ENCODE data around the gene FAM216A.
"Not testable (repeated sequence)": the region's sequence is repeated elsewhere in the genome, so short reads cannot be mapped to it uniquely, and the experiment has no call there.

The FAM216A gene, protein sequence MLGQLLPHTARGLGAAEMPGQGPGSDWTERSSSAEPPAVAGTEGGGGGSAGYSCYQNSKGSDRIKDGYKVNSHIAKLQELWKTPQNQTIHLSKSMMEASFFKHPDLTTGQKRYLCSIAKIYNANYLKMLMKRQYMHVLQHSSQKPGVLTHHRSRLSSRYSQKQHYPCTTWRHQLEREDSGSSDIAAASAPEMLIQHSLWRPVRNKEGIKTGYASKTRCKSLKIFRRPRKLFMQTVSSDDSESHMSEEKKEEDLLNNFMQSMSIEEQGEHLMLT

DNA sequence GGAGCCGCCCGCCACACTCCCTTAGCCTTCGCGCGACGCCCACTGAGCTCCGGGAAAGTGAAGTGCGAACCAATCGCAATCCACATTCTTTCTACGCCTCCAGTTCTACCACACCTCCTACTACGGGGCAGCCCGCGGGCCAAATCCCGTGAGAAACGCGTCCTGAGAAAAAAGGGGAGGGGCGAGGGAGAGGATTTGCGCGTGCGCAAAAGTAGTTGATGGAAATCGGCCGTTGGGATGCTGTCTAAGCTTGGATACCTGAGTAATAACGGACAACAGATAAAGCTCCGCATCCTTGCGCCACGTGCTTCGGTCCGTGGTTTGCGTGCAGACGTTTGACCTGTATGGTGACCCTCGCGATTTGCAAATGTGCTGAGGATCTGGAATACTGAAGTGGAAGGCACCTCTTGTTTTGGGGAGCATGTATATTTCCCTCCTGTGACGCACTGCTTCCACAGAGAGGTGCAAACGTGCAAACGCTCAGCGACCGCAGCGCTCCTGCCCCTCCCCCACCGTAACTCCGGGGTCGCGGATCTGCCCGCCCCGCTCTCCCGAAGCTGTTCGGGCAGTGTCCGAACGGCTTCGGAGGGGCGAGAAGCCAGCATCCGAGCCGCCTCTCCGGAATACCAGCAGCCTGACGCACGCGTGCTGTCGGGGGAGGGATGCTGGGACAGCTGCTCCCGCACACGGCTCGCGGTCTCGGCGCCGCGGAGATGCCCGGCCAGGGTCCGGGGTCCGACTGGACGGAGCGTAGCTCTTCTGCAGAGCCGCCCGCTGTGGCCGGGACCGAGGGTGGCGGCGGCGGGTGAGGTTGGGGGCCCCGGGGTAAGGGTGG, at the start of gene FAM216A, which contains the start of gene GPN3:
Gene FAM216A (plus strand): TSS at position 632 of the 835 bp plus-strand sequence. CDS start 31 bp downstream, at position 663.
Gene GPN3 (minus strand): TSS at position 44 of the 835 bp plus-strand sequence. CDS start 54 bp downstream, outside the sequence.
- peak; percentile 96 for DNase-seq

DNA sequence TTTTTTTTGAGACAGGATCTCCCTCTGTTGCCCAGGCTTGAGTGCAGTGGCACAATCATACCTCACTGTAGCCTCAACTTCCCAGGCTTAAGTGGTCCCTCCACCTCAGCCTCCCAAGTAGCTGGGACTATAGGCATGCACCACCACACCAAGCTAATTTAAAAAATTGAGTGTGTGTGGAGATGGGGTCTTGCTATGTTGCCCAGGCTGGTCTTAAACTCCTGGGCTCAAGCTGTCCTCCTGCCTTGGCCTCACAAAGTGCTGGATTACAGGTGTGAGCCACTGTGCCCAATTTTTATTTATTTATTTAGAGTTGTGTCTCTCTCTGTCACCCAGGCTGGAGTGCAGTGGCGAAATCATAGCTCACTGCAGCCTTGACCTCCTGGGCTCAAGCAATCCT, 48.0 kb upstream of the FAM216A start:
- DNase-seq: not testable (repeated sequence)

DNA sequence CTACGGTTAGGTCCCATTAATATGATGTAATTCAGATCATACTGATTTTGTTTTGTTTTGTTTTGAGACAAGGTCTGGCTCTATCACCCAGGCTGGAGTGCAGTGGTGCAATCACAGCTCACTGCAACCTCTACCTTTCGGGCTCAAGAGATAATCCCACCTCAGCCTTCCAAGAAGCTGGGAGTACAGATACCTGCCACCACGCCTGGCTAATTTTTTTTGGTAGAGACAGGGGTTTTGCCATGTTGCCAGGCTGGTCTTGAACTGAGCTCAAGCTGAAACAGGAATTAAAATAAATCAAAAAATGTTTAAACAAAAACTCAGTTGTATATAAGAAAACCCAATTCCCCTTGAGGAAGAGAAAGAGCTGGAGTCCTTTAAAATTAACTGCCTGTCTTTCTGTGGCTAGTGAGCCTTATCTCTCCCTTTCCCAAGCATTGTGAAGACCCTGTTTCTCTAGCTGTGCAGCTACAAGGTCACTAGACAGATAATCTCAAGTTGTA, 47.4 kb upstream of the FAM216A start:
- DNase-seq: no peak

DNA sequence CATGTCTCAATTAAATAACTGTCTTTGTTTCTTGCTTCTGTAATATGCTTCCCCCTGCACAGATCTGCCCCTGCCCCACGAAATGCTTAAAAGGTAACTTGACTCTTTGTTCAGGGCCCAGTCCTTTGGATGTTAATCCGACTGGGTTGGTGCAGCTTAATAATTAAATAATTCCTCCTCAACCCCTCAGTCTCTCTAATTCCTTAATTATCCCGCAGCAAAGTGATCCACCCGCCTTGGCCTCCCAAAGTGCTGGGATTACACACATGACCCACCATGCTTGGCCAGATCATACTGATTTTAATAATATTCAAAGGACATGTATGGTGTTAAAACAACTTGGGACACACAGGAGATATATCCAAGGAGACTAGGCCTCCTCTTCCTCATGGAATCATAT, 46.9 kb upstream of the FAM216A start:
- no peak for DNase-seq

DNA sequence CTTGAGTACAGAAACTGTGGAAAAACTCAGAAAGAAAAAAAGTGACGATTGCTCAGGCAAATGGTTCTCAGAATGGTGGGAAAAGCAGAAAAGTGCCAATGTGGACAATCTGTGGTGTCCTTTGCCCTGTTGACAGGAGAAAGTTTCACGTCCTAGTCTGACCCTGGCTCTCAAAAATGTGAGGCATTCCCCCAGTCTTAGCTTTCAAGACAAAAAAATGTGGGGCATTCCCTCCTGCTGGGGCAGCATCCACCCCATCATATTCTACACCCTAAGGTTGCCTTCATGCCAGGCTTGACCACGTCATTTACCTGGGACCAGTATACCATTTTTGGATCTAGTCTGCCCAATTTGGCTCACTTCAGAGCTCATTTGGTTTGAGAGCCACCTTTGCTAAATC, 44.4 kb upstream of the FAM216A start:
- no peak for DNase-seq

DNA sequence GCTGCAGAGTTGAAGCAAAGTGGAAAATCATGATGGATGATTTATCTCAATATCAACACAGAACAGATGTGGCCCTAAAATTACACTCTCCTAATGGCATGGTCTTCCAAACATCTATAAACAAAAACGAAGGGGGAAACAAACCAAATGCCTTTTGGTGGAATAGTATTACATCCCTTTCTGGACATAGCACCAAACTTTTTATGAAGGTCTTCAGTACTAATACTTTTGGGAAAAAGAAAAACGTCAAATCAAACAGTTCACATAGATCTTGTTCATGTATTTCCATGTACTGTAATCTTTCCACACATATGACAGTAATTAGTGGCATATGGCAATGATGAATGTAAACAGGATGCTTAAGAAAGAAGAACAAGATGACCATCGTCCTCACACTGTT, 42.2 kb upstream of the FAM216A start:
- DNase-seq: no peak

DNA sequence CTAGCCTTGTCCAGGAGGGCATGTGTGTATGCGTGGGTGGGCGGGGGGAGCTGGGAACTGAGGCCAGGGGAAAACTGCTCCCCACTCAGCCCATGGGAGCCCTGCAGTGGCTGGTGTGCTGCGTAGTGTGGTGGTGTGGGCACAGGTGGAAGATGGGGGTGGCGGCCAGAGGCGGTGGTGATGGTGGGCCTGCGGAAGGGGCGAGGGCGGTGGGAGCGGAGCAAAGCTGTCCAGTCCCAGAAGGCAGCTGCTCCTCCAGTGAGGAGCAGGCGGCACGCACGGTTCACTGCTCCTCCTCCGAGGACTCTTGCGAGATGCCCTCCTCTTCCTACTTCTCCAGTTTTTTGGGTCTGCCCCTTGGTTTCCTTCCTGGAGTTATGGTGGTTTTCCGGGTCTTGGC, 39.0 kb upstream of the FAM216A start:
- not testable (repeated sequence) for DNase-seq

DNA sequence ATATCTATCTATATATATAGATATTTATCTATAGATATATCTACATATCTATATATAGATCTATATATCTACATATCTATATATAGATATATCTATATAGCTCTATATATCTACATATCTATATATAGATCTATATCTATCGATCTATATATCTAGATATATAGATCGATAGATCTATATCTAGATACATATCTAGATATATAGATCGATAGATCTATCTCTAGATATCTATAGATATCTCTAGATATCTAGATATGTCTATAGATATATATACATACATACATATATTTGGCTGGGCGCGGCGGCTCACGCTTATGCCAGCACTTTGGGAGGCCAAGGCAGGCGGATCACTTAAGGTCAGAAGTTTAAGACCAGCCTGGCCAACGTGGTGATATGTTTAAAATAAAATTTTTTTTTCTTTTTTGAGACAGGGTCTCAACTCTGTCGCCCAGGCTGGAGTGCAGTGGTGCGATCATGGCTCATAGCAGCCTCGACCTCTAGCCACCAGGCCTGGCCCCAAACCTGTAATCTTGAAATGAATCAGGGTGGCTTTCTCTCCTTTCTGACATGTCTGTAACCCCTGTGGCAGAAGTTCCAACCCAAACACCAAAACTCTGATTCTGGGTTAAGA, 36.6 kb upstream of the FAM216A start:
- DNase-seq: no peak

DNA sequence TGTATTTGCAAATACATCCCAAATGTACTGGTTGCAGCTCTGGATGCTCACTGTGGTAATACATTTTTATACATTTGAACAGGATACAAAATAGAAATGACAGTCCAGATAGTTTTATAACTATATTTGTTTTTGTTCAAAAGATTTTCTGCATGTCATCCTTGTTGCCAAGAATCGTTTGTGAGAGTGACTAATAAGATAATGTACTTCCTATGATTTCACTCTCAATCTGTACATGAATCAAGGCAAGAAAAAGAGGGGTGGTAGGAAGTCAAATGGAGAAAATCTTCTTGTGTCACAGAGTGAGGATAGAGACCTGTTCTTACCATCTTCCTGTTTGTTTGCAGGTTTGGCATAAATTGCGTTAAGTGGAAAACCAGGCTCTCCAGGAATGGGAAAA, 32.4 kb upstream of the FAM216A start:
- no peak for DNase-seq

DNA sequence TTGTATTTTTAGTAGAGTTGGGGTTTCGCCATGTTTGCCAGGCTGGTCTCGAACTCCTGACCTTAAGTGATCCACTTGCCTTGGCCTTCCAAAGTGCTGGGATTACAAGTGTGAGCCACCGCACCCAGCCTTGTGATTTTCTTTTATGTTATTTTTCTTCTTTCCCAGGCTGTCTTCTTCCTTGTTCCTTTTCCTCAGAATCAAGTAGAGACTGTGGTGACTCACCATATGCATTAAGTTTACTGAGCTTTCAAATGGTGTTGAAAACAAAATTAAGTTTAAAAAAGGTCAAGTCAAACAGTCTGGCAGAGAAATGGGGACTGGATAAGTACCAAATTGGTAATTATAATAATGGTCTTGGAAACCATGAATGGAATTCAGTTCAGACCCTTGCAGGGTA, 24.2 kb upstream of the FAM216A start:
- no peak for DNase-seq

DNA sequence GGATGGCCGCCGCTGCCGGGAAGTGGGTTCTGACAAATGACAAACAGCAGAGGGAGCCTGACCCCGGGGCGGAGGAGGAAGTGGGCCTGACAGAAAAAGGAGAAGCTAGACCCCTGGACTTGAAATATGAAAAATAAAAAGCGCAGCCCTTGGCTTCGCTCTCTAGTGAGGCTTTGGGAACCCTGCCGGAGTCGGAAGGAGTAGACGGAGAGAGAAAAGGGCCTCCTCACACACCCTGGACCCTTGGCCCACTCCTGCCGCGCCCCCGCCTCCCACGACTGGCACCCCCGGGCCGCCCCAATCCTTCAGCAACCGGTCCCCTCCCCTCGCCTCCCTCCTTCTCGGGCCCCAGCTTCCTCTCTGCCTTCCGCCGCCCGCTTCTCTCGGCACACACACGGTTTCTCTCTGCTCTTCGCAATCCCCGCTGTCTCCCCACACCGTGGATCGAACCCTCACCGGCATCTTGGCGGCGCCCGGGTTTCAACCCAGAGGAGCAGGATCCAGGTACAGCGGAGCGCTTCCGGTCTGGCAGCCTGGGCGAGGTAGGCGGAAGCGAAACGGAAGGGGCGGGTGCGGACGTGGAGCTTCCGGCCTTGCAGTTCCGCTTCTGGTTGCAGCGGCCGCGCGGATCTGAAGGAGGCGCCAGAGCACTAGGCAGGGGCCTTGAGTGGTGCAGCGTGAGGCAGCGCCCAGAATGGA, 18.7 kb upstream of the FAM216A start, which contains the start of gene ARPC3:
Gene ARPC3 (minus strand): TSS at position 539 of the 699 bp plus-strand sequence. CDS start 77 bp downstream, at position 462.
- DNase-seq: peak; percentile 94

DNA sequence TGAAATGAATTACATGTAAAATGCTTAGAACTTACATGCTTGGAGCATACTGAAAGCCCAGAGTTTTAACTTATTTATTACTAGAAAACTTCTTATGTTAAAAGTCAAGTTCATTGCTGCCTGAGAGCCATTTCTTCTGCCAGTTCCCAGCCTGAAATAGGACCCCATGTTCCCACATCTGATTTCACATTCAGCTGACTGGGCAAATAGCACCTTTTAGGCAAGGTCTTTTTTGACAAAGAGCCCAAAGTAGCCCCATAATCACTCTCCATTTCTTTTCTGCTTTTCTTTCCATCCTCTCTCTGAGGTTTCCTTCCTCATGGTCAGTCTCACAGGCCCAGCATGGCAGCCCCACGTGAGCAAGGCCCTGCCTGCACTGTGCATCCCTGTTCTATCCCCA, 17.4 kb upstream of the FAM216A start:
- DNase-seq: no peak

DNA sequence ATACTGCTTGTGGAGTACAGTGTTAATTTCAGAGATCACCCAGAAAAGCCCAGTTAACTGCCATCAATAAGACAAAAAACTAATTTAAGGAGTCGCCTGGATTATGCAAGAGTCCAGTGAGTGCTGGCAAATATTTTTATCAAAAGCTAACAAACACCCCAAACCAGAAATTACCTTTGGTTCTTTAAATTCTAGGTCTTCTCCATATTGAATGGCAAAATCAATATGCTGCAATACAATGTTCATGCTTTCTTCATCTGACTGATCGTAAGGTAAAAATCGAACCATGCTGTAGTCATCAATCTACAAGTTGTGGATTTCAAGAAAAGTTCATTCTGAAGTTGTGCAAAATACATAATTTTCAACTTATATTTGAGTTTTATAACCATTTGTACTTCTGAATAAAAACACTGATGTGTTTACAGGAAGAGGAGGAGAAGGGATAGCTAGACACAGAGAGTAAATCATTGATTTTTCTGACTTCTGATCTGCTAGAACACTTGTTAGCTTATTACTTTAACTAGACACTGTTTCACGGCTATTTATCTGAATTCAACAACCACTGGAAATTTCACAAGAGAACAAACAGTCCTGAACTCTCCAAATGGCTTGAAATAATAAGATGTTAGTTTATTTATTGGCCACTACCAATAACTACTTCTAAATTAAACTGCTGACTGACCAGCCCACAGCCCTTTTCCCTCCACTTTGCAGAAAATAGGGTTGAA, 14.9 kb upstream of the FAM216A start:
- DNase-seq: no peak

DNA sequence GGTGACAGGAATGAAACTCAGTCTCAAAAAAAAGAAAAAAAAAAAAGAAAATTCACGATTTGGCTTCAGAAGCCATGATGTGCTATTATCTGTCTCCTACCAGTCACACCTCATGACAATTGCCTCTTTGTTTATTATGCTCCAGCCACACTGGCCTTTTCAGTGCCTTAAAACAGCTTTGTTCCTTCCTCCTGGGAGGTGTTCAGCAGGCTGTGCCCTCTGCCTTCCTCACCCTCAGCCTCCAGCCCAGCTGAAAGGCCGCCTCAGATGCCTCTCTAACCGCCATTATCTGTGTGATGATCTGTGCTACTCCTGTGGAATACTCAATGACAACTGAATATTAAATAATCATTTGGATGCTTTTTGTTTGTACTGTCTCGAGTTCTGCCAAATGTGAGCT, 9.9 kb upstream of the FAM216A start:
- no peak for DNase-seq

DNA sequence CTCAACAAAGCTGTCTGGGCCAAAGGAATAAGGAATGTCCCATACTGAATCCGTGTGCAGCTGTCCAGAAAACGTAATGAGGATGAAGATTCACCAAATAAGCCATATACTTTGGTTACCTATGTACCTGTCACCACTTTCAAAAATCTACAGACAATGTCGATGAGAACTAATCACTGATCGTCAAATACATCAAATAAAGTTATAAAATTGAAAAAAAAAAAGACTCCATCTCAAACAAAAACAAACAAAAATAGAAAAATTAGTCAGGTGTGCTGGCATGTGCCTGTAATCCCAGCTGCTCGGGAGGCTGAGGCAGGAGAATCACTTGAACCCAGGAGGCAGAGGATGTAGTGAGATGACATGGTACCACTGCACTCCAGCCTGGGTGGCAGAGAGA, 7.5 kb upstream of the FAM216A start:
- not testable (repeated sequence) for DNase-seq

DNA sequence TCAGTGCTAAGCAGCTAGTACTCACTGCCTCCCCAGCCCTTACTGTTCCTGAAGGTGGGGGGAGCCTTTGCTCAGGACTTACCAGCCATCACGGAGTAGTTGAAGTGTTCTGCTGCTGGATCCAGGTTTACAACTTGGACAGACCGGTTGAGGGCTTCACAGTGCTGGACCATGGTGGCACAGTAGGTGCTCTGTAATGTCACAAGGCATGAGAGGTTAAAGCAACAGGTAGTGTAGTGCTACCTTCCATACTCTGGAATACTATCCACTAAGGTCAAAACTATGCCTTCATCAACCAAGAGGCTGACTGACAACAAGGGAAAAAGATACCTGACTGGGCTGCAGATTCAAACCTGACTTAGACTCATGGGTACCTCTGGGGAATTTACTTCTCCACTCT, 3.6 kb upstream of the FAM216A start:
- DNase-seq: no peak

DNA sequence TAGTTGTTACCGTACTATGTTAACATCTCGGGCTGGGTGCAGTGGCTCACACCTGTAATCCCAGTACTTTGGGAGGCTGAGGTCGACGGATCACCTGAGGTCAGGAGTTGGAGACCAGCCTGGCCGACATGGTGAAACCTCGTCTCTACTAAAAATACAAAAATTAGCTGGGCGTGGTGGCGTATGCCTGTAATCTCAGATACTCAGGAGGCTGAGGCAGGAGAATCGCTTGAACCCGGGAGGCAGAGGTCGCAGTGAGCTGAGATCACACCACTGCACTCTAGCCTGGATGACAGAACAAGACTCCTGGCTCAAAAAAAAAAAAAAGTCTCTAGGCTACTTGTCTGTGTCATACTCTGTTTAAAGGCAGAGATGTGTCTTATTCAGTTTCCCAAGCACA, 2.9 kb upstream of the FAM216A start:
- not testable (repeated sequence) for DNase-seq

DNA sequence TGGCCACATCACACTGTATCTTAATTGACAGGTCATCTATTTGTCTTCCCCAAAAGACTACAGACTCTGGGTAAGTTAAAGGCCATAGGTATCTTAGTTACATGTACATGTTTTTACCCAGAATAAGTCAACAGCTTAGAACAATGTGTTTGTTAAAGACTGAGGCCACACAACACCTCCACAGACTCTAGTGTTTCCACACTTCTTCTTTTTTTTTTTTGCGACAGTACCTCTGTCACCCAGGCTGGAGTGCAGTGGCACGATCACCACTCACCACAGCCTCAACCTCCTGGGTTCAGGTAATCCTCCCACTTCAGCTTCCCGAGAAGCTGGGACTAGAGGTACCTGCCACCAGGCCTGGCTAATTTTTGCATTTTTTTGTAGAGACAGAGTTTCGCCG, 1.9 kb upstream of the FAM216A start:
- DNase-seq: no peak

DNA sequence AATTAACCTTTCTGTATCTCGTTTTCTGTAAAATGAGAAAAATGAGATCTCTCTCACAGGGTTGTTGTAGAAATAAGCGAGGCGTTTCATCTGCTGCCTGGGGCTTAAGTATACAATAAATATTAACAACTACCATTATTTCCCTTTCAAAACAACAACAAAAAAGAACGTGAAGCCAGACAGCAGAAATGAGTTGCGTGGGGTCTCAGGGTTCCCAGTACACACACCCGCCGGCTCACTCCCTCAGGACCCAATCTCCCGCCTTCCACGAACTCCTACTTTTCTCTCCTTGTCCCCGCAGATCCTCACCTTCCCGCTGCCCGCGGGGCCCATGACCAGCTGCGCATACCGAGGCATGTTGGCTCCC, 815 bp upstream of the FAM216A start:
- no peak for DNase-seq

DNA sequence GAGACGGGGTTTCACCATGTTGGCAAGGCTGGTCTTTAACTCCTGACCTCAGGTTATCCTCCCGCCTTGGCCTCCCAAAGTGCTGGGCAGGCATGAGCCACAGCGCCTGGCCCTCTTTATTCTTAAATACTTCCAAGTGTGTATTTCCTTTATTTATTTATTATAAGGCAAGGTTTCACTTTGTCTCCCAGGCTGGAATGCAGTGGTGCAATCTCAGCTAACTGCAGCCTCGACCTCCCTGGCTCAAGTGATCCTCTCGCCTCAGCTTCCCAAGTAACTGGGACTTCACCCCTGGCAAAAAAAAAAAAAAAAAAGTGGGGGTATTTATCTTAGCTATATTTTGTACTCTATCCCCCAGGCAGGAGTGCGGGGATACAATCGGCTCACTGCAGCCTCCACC, 6.8 kb downstream of the FAM216A start:
- DNase-seq: no peak

DNA sequence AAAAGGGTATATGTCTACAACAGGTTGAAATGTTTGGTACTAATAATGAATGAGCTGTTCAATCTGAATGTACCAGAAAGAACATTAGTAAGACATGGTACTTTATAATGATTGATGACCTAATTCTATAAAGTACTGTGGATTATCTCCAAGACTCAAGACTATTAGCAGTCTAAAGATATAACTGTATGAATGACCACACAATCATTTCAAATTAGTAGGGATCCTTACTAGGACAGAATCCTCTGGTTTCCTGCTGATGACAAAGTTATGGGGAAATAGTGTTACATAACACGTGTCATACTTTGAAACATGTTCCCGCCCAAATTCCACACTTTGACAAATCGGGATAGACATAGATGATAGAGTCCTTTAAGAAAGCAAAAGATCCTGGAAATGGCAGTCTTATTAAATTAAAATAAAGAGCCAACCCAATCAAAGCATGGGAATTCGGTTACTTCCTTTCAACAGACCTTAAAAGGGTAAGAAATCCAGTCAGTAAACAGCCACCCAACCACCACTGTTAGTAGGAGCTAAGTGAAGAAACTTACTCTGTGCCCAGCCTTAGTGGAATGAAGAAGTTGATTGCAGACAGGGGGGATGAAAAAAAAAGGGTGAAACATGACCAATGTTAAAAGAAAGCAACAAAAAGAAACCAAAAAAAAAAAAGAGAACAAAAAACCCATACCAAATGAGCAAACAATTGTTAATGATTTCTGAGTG, 30.5 kb downstream of the FAM216A start:
- no peak for DNase-seq

DNA sequence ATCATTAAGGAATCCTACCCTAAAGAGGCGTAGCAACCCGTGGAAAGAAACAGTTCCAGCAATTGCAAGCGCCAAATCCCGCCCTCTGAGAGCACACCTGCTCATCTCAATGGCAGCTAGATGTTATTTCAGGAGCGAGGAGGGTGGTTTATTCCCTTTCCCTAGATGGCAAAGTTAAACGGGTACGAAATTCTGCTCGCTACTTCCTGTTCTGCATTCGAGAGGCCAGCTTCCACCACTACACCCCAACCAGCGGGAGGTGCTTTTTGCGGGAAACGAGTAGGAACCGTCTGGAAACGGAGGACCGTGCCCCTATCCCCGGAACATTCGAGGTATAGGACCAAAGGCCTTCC, 32.7 kb downstream of the FAM216A start:
- peak; percentile 71 for DNase-seq

Measured in NCI-H2029 (cell line).